IMR-90 (cell line): ENCODE data around the gene COL15A1.

Experiments
- CTCF ChIP-seq: conservative IDR thresholded peaks from 2 replicates; pipeline ENCODE4 v1.5.1; 2012; ENCODE audit warnings: mild to moderate bottlenecking, low read depth, low read length, improper control_type of control experiment
- ELK1 ChIP-seq: fragments of 150-350 bp; IDR thresholded peaks from 2 replicates; pipeline ENCODE4 v1.6.1; 2016; ENCODE audit warnings: low read depth, mild to moderate bottlenecking, low read length, moderate library complexity, borderline replicate concordance
- MAFK ChIP-seq: IDR thresholded peaks from 2 replicates; pipeline ENCODE4 v1.6.1; 2012; ENCODE audit warnings: low read depth, low read length, improper control_type of control experiment
- MAZ ChIP-seq: IDR thresholded peaks from 2 replicates; pipeline ENCODE4 v1.6.1; 2012; ENCODE audit warnings: low read depth, mild to moderate bottlenecking, low read length, improper control_type of control experiment, moderate library complexity, borderline replicate concordance
- POLR2A ChIP-seq: IDR thresholded peaks from 2 replicates; pipeline ENCODE4 v1.6.1; 2012; ENCODE audit warnings: mild to moderate bottlenecking, low read depth, low read length
- RCOR1 ChIP-seq: IDR thresholded peaks from 2 replicates; pipeline ENCODE4 v1.6.1; 2012; ENCODE audit warnings: mild to moderate bottlenecking, low read length, improper control_type of control experiment; ENCODE audit not compliant: insufficient replicate concordance
- RFX5 ChIP-seq: IDR thresholded peaks from 2 replicates; pipeline ENCODE4 v1.8.0; 2012; ENCODE audit warnings: low read depth, mild to moderate bottlenecking, low read length, moderate library complexity
- SMC3 ChIP-seq: fragments of 150-350 bp; IDR thresholded peaks from 2 replicates; pipeline ENCODE4 v1.6.1; 2016; ENCODE audit warnings: low read depth, mild to moderate bottlenecking, antibody characterized with exemption, low read length, moderate library complexity

- TF ChIP-seq ELK1 (no peak), RFX5 (no peak), SMC3 (no peak), RCOR1 (no peak), CTCF (no peak), MAFK (no peak), POLR2A (no peak), MAZ (no peak)
Measured at GRCh38 chr9:99040251-99040900, 96.7 kb downstream of the COL15A1 start.
